ENCODE results near the gene SLC22A9.
"Not testable (repeated sequence)": the region's sequence is repeated elsewhere in the genome, so short reads cannot be mapped to it uniquely, and the experiment has no call there.

The SLC22A9 gene

GRCh38 chr11:63369165-63369970, at the start of gene SLC22A9:
Gene SLC22A9, plus strand, starts transcription at chr11:63369785. Its CDS starts 272 bp downstream, at chr11:63370057.
- in situ Hi-C loops (cut with MboI; ENCODE audit: low sequenced_read_pairs), result no loop called here

- in situ Hi-C loops (cut with MboI; ENCODE audit: low sequenced_read_pairs), result no loop called here
Measured at GRCh38 chr11:63321723-63322122, 47.9 kb upstream of the SLC22A9 start.

DNA sequence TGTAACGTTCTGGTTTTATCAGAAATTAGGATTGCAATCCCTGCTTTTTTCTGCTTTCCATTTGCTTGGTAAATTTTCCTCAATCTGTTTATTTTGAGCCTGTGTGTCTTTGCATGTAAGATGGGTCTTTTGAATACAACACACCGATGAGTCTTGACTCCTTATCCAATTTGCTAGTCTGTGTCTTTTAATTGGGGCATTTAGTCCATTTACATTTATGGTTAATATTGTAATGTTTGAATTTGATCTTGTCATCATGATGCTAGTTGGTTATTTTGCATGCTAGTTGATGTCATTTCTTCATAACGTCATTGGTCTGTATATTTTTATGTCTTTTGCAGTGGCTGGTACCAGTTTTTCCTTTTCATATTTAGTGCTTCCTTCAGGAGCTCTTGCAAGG, 34.5 kb upstream of the SLC22A9 start:
- in situ Hi-C loops (cut with MboI; ENCODE audit: low sequenced_read_pairs), result not testable (repeated sequence)

DNA sequence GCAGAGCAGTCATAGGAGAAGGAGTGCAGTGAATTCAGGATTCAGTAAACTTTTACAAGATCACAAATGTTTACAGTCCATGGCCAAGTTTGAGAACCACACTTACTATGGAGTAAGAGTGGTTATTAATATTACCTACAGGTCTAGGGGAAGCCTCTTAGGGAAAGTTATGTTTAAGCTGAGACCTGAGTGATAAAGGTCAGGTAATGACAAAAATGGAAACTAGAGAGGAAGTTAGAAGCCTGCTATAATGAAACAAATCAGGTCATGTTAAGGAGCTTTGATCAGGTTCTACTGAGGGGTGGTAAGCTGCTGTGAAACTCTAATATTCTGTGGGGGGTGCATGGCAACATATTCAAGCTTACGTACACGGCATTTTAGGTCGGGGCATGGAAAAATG, 32.5 kb upstream of the SLC22A9 start:
- in situ Hi-C loops (cut with MboI; ENCODE audit: low sequenced_read_pairs), result no loop called here

GRCh38 chr11:63343130-63343529, 26.5 kb upstream of the SLC22A9 start:
- in situ Hi-C loops (cut with MboI; ENCODE audit: low sequenced_read_pairs), result no loop called here

GRCh38 chr11:63352144-63352543, 17.4 kb upstream of the SLC22A9 start:
- in situ Hi-C loops (cut with MboI; ENCODE audit: low sequenced_read_pairs), result no loop called here

- in situ Hi-C loops (cut with MboI; ENCODE audit: low sequenced_read_pairs), result no loop called here
Measured at GRCh38 chr11:63362196-63362793, 7.3 kb upstream of the SLC22A9 start.

- in situ Hi-C loops (cut with MboI; ENCODE audit: low sequenced_read_pairs), result no loop called here
Measured at GRCh38 chr11:63369971-63370588, 495 bp downstream of the SLC22A9 start.

DNA sequence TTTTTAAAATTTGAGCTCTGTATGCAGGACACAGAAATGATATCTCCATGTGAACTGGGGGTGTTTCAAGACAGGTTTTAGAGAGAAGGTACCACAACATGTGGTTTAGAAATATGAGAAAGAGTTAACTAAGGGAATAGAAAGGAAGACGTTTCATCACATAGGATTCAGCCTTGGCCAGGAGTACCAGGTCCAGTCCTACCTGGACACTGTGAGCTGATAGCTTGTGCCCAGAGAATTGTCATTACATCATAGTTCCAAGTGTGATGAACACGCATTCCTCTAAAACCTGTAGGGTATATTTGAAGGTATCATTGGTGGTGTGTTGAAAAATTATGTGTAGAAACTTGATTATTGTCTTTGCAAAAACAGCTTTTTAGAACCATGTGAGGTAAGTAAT, 1.8 kb downstream of the SLC22A9 start:
- in situ Hi-C loops (cut with MboI; ENCODE audit: low sequenced_read_pairs), result no loop called here

DNA sequence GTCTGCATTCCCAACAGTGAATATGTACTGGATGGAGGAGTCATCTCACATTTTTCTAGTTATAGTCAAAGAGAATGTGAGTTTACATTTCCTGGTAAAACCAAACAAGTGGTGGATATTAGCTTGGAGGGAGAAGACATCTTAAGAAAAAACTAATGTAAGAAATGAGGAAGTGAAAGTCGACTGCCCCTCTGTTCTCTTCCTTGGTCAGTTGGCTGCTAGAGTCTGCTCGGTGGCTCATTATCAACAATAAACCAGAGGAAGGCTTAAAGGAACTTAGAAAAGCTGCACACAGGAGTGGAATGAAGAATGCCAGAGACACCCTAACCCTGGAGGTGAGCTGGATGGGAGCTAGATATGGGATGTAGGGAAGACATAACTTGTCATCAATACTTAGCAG, 5.8 kb downstream of the SLC22A9 start:
- in situ Hi-C loops (cut with MboI; ENCODE audit: low sequenced_read_pairs), result no loop called here

DNA sequence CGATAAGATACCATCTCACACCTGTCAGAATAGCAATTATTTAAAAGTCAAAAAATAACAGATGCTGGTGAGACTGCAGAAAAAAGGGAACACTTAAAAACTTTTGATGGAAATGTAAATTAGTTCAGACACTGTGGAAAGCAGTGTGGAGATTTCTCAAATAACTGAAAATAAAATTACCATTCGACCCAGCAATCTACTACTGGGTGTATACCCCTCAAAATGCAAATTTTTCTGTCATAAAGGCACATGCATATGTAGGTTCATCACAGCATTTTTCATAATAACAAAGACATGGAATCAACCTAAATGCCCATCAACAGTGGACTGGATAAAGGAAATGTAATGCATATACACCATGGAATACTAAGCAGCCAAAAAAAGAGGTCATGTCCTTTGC, 10.5 kb downstream of the SLC22A9 start:
- in situ Hi-C loops (cut with MboI; ENCODE audit: low sequenced_read_pairs), result no loop called here

DNA sequence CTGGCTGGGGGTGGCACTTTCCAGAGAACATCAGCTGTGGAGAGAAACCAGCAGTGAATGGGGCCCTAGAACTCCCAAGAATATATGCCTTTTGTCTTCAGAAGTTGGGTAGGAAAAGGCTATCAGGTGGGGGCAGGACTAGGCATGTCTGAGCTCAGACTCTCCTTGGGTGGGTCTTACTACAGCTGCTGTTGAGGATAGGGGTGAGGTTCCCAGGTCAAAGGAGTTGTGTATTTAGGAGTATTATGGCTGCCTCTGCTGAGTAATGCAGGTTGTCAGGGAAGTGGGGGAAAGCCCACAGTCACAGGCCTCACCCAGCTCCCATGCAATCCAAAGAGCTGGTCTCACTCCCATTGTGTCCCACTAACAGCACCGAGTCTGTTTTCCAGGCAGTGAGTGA, 26.1 kb downstream of the SLC22A9 start:
- in situ Hi-C loops (cut with MboI; ENCODE audit: low sequenced_read_pairs), result no loop called here

DNA sequence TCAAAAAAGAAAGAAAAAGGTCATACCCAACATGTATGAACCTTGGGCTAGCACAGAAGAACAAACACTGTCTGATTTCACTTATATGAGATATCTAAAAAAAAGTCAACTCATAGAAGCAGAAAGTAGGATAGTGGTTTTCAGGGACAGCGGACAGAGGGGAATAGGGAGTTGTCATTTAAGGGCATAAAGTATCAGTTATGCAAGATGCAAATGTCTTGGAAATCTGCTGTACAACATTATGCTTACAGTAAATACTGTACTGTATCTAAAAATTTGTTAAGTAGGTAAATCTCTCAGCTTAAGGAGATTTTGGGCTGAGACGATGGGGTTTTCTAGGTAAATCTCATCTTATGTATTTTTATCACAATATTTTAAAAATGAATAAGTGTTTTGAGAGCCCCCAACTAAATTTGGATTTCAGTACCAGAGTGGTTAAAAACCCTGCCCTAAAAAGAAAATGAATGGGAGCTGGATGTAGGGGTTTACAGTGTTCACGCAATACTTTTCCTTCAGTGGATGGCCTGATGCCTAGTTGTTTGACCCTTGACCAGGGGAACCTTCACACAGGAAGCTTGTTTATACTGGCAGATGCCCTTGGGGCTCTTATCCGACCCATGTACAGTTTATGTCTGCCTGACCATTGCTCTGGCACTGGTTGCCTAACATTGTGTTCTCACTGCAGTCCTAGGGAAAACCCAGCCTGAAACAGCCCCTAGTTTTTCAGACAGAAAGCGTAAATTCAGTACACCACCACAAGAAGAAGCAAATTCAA, 34.8 kb downstream of the SLC22A9 start:
- in situ Hi-C loops (cut with MboI; ENCODE audit: low sequenced_read_pairs), result no loop called here

DNA sequence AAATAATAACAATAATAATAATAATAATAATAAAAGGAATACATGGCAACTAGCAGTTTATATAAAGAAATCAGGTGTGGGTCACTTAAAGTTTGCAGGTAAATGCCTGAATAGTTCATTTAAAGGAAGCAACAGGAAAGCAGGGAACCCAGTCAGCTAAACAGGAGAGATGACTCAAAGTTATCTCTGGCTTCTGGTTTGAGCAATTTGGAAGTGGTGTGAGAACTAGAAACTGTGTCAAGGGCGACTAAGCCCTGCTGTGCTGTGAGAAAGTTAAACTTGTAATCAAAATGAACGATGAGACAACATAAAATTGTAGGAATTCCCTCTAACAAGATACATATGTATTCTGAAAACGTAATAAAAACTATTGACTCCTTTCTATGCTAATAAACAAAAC, 35.5 kb downstream of the SLC22A9 start:
- in situ Hi-C loops (cut with MboI; ENCODE audit: low sequenced_read_pairs), result no loop called here

- in situ Hi-C loops (cut with MboI; ENCODE audit: low sequenced_read_pairs), result no loop called here
Measured at GRCh38 chr11:63406458-63406857, 36.9 kb downstream of the SLC22A9 start.

- in situ Hi-C loops (cut with MboI; ENCODE audit: low sequenced_read_pairs), result no loop called here
Measured at GRCh38 chr11:63417174-63417852, 47.7 kb downstream of the SLC22A9 start.

DNA sequence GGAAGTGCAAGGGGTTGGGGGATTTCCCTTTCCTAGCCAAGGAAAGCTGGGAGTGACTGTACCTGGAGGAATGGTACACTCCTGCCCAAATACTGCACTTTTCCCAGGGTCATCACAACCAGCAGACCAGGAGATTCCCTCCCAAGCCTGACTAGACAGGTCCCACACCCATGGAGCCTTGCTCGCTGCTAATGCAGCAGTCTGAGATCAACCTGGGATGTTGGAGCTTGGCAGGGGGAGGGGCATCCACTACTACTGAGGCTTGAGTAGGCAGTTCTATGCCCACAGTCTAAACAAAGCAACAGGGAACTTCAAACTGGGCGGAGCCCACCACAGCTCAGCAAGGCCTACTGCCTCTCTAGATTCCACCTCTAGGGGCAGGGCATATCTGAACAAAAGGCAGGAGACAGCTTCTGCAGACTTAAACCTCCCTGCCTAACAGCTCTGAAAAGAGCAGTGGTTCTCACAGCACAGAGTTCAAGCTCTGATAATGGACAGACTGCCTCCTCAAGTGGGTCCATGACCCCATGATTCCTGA, 58.5 kb downstream of the SLC22A9 start:
- in situ Hi-C loops (cut with MboI; ENCODE audit: low sequenced_read_pairs), result no loop called here

DNA sequence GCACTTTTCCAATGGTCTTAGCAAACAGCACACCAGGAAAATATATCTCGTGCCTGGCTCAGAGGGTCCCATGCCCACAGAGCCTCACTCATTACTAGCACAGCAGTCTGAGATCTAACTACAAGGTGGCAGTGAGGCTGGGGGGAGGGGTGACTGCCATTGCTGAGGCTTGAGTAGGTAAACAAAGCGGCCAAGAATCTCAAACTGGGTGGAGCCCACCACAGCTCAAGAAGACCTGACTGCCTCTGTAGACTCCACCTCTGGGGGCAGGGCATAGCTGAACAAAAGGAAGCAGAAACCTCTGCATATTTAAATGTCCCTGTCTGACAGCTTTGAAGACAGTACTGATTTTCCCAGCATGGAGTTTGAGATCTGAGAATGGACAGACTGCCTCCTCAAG, 61.1 kb downstream of the SLC22A9 start:
- in situ Hi-C loops (cut with MboI; ENCODE audit: low sequenced_read_pairs), result not testable (repeated sequence)

- in situ Hi-C loops (cut with MboI; ENCODE audit: low sequenced_read_pairs), result not testable (repeated sequence)
Measured at GRCh38 chr11:63435351-63435750, 65.8 kb downstream of the SLC22A9 start.

GRCh38 chr11:63435831-63436230, 66.2 kb downstream of the SLC22A9 start:
- in situ Hi-C loops (cut with MboI; ENCODE audit: low sequenced_read_pairs), result not testable (repeated sequence)

GRCh38 chr11:63443714-63444113, 74.1 kb downstream of the SLC22A9 start:
- in situ Hi-C loops (cut with MboI; ENCODE audit: low sequenced_read_pairs), result no loop called here

Data from HL-60/S4 treated with retinoic acid at 250 ng/mL for 4 days and 3 days (cell line).